Cerebellar nuclear complex (tissue), 1 donor: ENCODE data around the gene NFIX.

Experiments used
- DNase-seq, 2 experiments: peaks; one replicate each; lab custom pipeline; 2025; lab: John Stamatoyannopoulos, UW

NFIX gene

GRCh38 chr19:13037161-13037560 lies 41.9 kb downstream of the NFIX start:
- no peak for DNase-seq

- no peak for DNase-seq
These were observed 42.5 kb downstream of the NFIX start for GRCh38 chr19:13037731-13038130.

GRCh38 chr19:13038306-13039210 lies 43.3 kb downstream of the NFIX start:
- no peak for DNase-seq

- no peak for DNase-seq
These were observed 44.0 kb downstream of the NFIX start for GRCh38 chr19:13039211-13039789.

- DNase-seq: no peak
These were observed 45.1 kb downstream of the NFIX start for GRCh38 chr19:13040232-13040947.

GRCh38 chr19:13040948-13041292 lies 45.6 kb downstream of the NFIX start:
- DNase-seq: no peak

- DNase-seq: no peak
These were observed 47.3 kb downstream of the NFIX start for GRCh38 chr19:13042443-13043130.

GRCh38 chr19:13043285-13043684 lies 48.0 kb downstream of the NFIX start:
- DNase-seq: no peak

- no peak for DNase-seq
These were observed 49.1 kb downstream of the NFIX start for GRCh38 chr19:13044231-13044836.

GRCh38 chr19:13045812-13046211 lies 50.5 kb downstream of the NFIX start:
- no peak for DNase-seq

- DNase-seq: peak in 1 of 2 experiments; percentile 25
These were observed 52.1 kb downstream of the NFIX start for GRCh38 chr19:13047374-13047773.

- no peak for DNase-seq
These were observed 55.0 kb downstream of the NFIX start for GRCh38 chr19:13050274-13050673.

GRCh38 chr19:13051557-13052165 lies 56.4 kb downstream of the NFIX start:
- no peak for DNase-seq

- DNase-seq: no peak
These were observed 57.3 kb downstream of the NFIX start for GRCh38 chr19:13052447-13053175.

- DNase-seq: no peak
These were observed 58.0 kb downstream of the NFIX start for GRCh38 chr19:13053238-13053637.

- no peak for DNase-seq
These were observed 58.7 kb downstream of the NFIX start for GRCh38 chr19:13053761-13054625.

GRCh38 chr19:13054626-13055212 lies 59.4 kb downstream of the NFIX start:
- DNase-seq: no peak

- no peak for DNase-seq
These were observed 60.2 kb downstream of the NFIX start for GRCh38 chr19:13055213-13056051.
